PC-9 (cell line): ENCODE data around the gene ZNF341. TPM values are rescaled to one million over a fixed set of nuclear protein-coding genes. Genes with fewer than 3 reads are reported as not detected.

Source experiments
- BruUV-seq: library from RNA; stranded (reverse); fragments of 400-500 nt; replicated peaks from 2 replicates; lab custom pipeline; 2021; lab: Mats Ljungman, UMichigan
- CTCF ChIA-PET: fragments of 300-600 bp; sonication (Branson Sonifier 250); formaldehyde crosslinking; loops from one replicate; lab custom pipeline; 2022; ENCODE audit warnings: antibody characterized with exemption; lab: Charles Lee
- POLR2A ChIA-PET: fragments of 300-600 bp; sonication (Branson Sonifier 250); formaldehyde crosslinking; loops from one replicate; lab custom pipeline; 2022; ENCODE audit warnings: antibody characterized with exemption; ENCODE audit not compliant: unreplicated experiment; lab: Charles Lee
- DNase-seq, 2 experiments: peaks; one replicate each; pipeline versions ENCODE4 v3.0.0 to v3.0.0-alpha.2; 2015 to 2022; ENCODE audit warnings: mixed read lengths in 1 of 2
- H2AFZ ChIP-seq: fragments of 200-600 bp; sonication (generic); 2 replicates; pipeline ENCODE4 v1.8.1; 2017; ENCODE audit warnings: antibody characterized with exemption
- H3F3A ChIP-seq: fragments of 200-600 bp; sonication (generic); 2 replicates; pipeline ENCODE4 v1.8.1; 2017; ENCODE audit warnings: antibody characterized with exemption, mild to moderate bottlenecking, low read depth; ENCODE audit not compliant: insufficient read depth
- H3K27ac ChIP-seq: fragments of 200-600 bp; sonication (generic); 2 replicates; pipeline ENCODE4 v1.6.1; 2016; ENCODE audit warnings: mixed run types
- H3K27me3 ChIP-seq: fragments of 200-600 bp; sonication (generic); 2 replicates; pipeline ENCODE4 v1.6.1; 2016; ENCODE audit warnings: low read depth, mixed run types; ENCODE audit not compliant: insufficient read depth
- H3K36me3 ChIP-seq: fragments of 200-600 bp; sonication (generic); 2 replicates; pipeline ENCODE4 v1.6.1; 2016; ENCODE audit warnings: low read depth, mixed run types
- H3K4me1 ChIP-seq: fragments of 200-600 bp; sonication (generic); replicated peaks from 2 replicates; pipeline ENCODE4 v1.6.1; 2016; ENCODE audit warnings: mixed run types; ENCODE audit not compliant: insufficient read depth
- H3K4me2 ChIP-seq: fragments of 200-600 bp; sonication (generic); 2 replicates; pipeline ENCODE4 v1.6.1; 2017; ENCODE audit warnings: mixed run types
- H3K4me3 ChIP-seq: fragments of 200-600 bp; sonication (generic); 2 replicates; pipeline ENCODE4 v1.6.1; 2016; ENCODE audit warnings: mixed run types
- H3K79me2 ChIP-seq: fragments of 200-600 bp; sonication (generic); 2 replicates; pipeline ENCODE4 v1.6.1; 2017; ENCODE audit warnings: low read depth, mixed run types
- H3K9me2 ChIP-seq: fragments of 200-600 bp; sonication (generic); 2 replicates; pipeline ENCODE4 v1.8.1; 2017; ENCODE audit warnings: mild to moderate bottlenecking; ENCODE audit not compliant: insufficient read depth
- H3K9me3 ChIP-seq: fragments of 200-600 bp; sonication (generic); 2 replicates; pipeline ENCODE4 v1.8.1; 2016; ENCODE audit warnings: low read depth; ENCODE audit not compliant: insufficient read depth
- H4K20me1 ChIP-seq: fragments of 200-600 bp; sonication (generic); 2 replicates; pipeline ENCODE4 v1.8.1; 2017; ENCODE audit not compliant: insufficient read depth
- CTCF ChIP-seq: fragments of 200-600 bp; sonication (generic); conservative IDR thresholded peaks from 2 replicates; pipeline ENCODE4 v1.6.1; 2017; ENCODE audit warnings: mixed run types, antibody characterized with exemption, mild to moderate bottlenecking, moderate library complexity
- EZH2 ChIP-seq: fragments of 200-600 bp; sonication (generic); IDR thresholded peaks from 2 replicates; pipeline ENCODE4 v1.8.0; 2017; ENCODE audit warnings: antibody characterized with exemption, low read depth
- intact Hi-C: fragments of 100-400 bp; cut with micrococcal nuclease; formaldehyde crosslinking; loops from one replicate; pipeline ENCODE4 v1.10.0; 2022; ENCODE audit not compliant: unreplicated experiment
- total RNA-seq: library from RNA; stranded (reverse); gene quantifications from 2 replicates; pipeline ENCODE4 v1.2.3, GENCODE V29; 2021

ZNF341 gene
- total RNA-seq, 1 experiment from 2014 or later: 5.6 TPM

GRCh38 chr20:33810885-33811775 lies 79.3 kb downstream of the ZNF341 start, which contains the start of gene CHMP4B:
Gene CHMP4B (plus strand): TSS chr20:33811348. CDS start chr20:33811469, 121 bp downstream.
- H3K4me1 ChIP-seq: peaks cover 35% of the 10 kb centered on the region
- POLR2A ChIA-PET: interaction anchor here (0.6 to 1.3 kb wide), 10 partner anchors 15 to 305 kb away, joined by 3 to 34 read pairs (median 4); partner anchors contain the start of gene PXMP4
- peak within 1 kb of the TSS; percentile 23; the same call in 1 of the 2 replicates for H2AFZ ChIP-seq
- peak; percentile 93 to 99 for DNase-seq
- peak within 1 kb of the TSS; percentile 94 for H3K27ac ChIP-seq
- H3K9me3 ChIP-seq: no peaks in the 10 kb centered on the region
- H3F3A ChIP-seq: peaks cover 22% of the 10 kb centered on the region
- no peak for TF ChIP-seq EZH2
- no peak for TF ChIP-seq CTCF
- BruUV-seq: no TSS peak
- H3K9me2 ChIP-seq: no peaks in the 10 kb centered on the region
- CTCF ChIA-PET: interaction anchor here (0.7 kb wide), 1 partner anchor 380 kb away, joined by 3 read pairs; no protein-coding TSS in a partner anchor
- peaks cover 49% of the 10 kb centered on the region for H3K79me2 ChIP-seq
- H3K27me3 ChIP-seq: no peaks in the 10 kb centered on the region
- H4K20me1 ChIP-seq: peaks cover 31% of the 10 kb centered on the region
- H3K4me3 ChIP-seq: peak within 1 kb of the TSS; percentile 84
- H3K4me2 ChIP-seq: peak within 1 kb of the TSS; percentile 96
- intact Hi-C loops: loop anchor here (1.0 to 10.0 kb wide), 5 partner anchors 14 to 254 kb away; partner anchors contain the start of gene RALY
- H3K36me3 ChIP-seq: peaks cover 16% of the 10 kb centered on the region

DNA sequence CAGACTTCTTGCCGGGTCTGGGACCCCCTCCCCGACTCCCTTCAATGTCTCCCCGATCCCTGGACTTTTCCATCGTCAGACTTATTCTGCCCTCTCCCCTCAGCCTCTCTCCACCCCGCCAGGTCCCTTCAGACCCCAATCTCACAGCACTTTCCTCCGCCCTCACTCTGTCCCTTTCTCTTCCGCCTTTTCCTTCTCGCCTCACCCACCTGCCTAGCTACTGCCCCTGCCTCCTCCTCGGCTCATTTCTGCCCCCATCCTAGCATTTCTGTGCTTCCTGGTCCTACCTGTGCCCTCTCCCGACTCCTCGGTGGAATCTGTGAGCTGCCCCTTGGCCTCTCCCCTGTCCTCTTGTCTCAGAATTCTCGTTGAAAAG lies 80.0 kb downstream of the ZNF341 start:
- intact Hi-C loops: loop anchor here (1.0 to 10.0 kb wide), 5 partner anchors 15 to 253 kb away; partner anchors contain the start of gene RALY
- POLR2A ChIA-PET: interaction anchor here (0.6 to 1.3 kb wide), 5 partner anchors 20 to 300 kb away, joined by 3 to 6 read pairs (median 4); partner anchors contain the start of gene EIF2S2

More for the DNA sequence above, 80.0 kb downstream of the ZNF341 start:
- H3K9me2 ChIP-seq: no peaks in the 10 kb centered on the region
- DNase-seq: no peak
- peak overlapping the region; percentile 84 for H3K4me3 ChIP-seq
- peak overlapping the region; percentile 96 for H3K4me2 ChIP-seq
- no peak for TF ChIP-seq CTCF
- TF ChIP-seq EZH2: no peak
- no peaks in the 10 kb centered on the region for H3K27me3 ChIP-seq
- CTCF ChIA-PET: no interaction called here
- peaks cover 41% of the 10 kb centered on the region for H3K4me1 ChIP-seq
- peaks cover 22% of the 10 kb centered on the region for H3F3A ChIP-seq
- no peaks in the 10 kb centered on the region for H3K9me3 ChIP-seq
- H3K36me3 ChIP-seq: peaks cover 22% of the 10 kb centered on the region
- H2AFZ ChIP-seq: peak overlapping the region; percentile 23; the same call in 1 of the 2 replicates
- H3K79me2 ChIP-seq: peaks cover 56% of the 10 kb centered on the region
- H4K20me1 ChIP-seq: peaks cover 37% of the 10 kb centered on the region
- no TSS peak for BruUV-seq
- peak overlapping the region; percentile 94 for H3K27ac ChIP-seq
